Endothelial cell of umbilical vein (primary cell): Measurements from ENCODE around the gene ANO6. TPM values are rescaled to one million over a fixed set of nuclear protein-coding genes. Genes with fewer than 3 reads are reported as not detected.
A peak's percentile ranks its signal among the peaks of the same experiment; 100 is the strongest.

Source experiments
- BruUV-seq: library from RNA; stranded (reverse); fragments of 400-500 nt; replicated peaks from 2 replicates; lab custom pipeline; 2021; lab: Mats Ljungman, UMichigan
- CTCF ChIA-PET: fragments of 300-600, 350-600 bp; sonication (Branson Sonifier 250); formaldehyde crosslinking; loops from one replicate; lab custom pipeline; 2021; ENCODE audit warnings: antibody characterized with exemption, inconsistent platforms; lab: Charles Lee
- POLR2A ChIA-PET: fragments of 300-600, 350-600 bp; sonication (Branson Sonifier 250); formaldehyde crosslinking; loops from one replicate; lab custom pipeline; 2021; ENCODE audit warnings: antibody characterized with exemption, inconsistent platforms; lab: Charles Lee
- DNase-seq: peaks from one replicate; pipeline ENCODE4 v3.0.0-alpha.2; 2011; ENCODE audit warnings: low read depth, low spot score
- FAIRE-seq: peaks from 2 replicates; lab custom pipeline; 2011; peaks lifted over from hg19 to GRCh38; lab: Jason Lieb, UNC
- H2AFZ ChIP-seq: 2 replicates; pipeline ENCODE4 v1.6.0; 2012; ENCODE audit warnings: low read depth, low read length, control low read depth, inconsistent platforms
- H3K27ac ChIP-seq: 2 replicates; pipeline ENCODE4 v1.5.1; 2011; ENCODE audit warnings: low read depth, mild to moderate bottlenecking, control low read depth, low read length, moderate library complexity; ENCODE audit not compliant: insufficient read depth
- H3K27me3 ChIP-seq, 2 experiments: 2 replicates each; pipeline versions ENCODE4 v1.6.0 to v1.6.1; 2011; ENCODE audit warnings: low read length in 2 of 2, mixed read lengths in 1 of 2; ENCODE audit not compliant: control insufficient read depth in 2 of 2, insufficient read depth in 2 of 2
- H3K36me3 ChIP-seq, 2 experiments: 2 replicates in 1 of 2; 3 replicates in 1 of 2; pipeline ENCODE4 v1.5.1; 2011; ENCODE audit warnings: low read length in 2 of 2, mild to moderate bottlenecking in 1 of 2, moderate library complexity in 1 of 2; ENCODE audit not compliant: control insufficient read depth in 2 of 2, insufficient read depth in 2 of 2; ENCODE audit errors: extremely low read depth in 1 of 2
- H3K4me1 ChIP-seq: 3 replicates; pipeline ENCODE4 v1.5.1; 2011; ENCODE audit warnings: mild to moderate bottlenecking, low read length; ENCODE audit not compliant: control insufficient read depth, insufficient read depth; ENCODE audit errors: extremely low read depth
- H3K4me2 ChIP-seq: 2 replicates; pipeline ENCODE4 v1.6.1; 2011; ENCODE audit warnings: low read length, control low read depth, mixed read lengths; ENCODE audit not compliant: insufficient read depth
- H3K4me3 ChIP-seq, 3 experiments: fragments of 200-600 bp in 1 of 3; sonication (generic), shearing (Covaris generic) in 1 of 3; replicated peaks in 1 of 3; 2 replicates each; pipeline ENCODE4 v1.5.1; 2011 to 2016; ENCODE audit warnings: control low read depth in 3 of 3, low read length in 3 of 3, mild to moderate bottlenecking in 2 of 3, inconsistent platforms in 1 of 3, low read depth in 1 of 3, moderate library complexity in 1 of 3; ENCODE audit not compliant: insufficient read depth in 1 of 3
- H3K79me2 ChIP-seq: 2 replicates; pipeline ENCODE4 v1.6.0; 2012; ENCODE audit warnings: low read length, inconsistent platforms; ENCODE audit not compliant: control insufficient read depth, insufficient read depth
- H3K9ac ChIP-seq: replicated peaks from 2 replicates; pipeline ENCODE3; 2011; ENCODE audit warnings: low read length, control low read depth; ENCODE audit not compliant: insufficient read depth; ENCODE audit errors: extremely low read depth
- H3K9me1 ChIP-seq: replicated peaks from 3 replicates; pipeline ENCODE4 v1.6.0; 2011; ENCODE audit warnings: mild to moderate bottlenecking, low read length; ENCODE audit not compliant: control insufficient read depth, insufficient read depth; ENCODE audit errors: extremely low read depth
- H3K9me3 ChIP-seq: replicated peaks from 2 replicates; pipeline ENCODE4 v1.5.1; 2012; ENCODE audit warnings: low read length, inconsistent platforms; ENCODE audit not compliant: control insufficient read depth, insufficient read depth
- H4K20me1 ChIP-seq: replicated peaks from 2 replicates; pipeline ENCODE3; 2011; ENCODE audit warnings: mild to moderate bottlenecking, low read length; ENCODE audit not compliant: control insufficient read depth, insufficient read depth; ENCODE audit errors: extremely low read depth
- EZH2 ChIP-seq: IDR thresholded peaks from 2 replicates; pipeline ENCODE4 v1.6.1; 2012; ENCODE audit warnings: borderline replicate concordance, low read depth, mild to moderate bottlenecking, moderate library complexity, low read length, inconsistent platforms; ENCODE audit not compliant: severe bottlenecking
- FOS ChIP-seq: IDR thresholded peaks from 2 replicates; pipeline ENCODE4 v1.6.1; 2011; ENCODE audit warnings: mild to moderate bottlenecking, low read length, moderate library complexity, borderline replicate concordance; ENCODE audit not compliant: insufficient read depth
- GATA2 ChIP-seq: IDR thresholded peaks from 2 replicates; pipeline ENCODE4 v1.7.0; 2011; ENCODE audit warnings: low read depth, mild to moderate bottlenecking, moderate library complexity, mixed read lengths, low read length; ENCODE audit not compliant: insufficient read length, insufficient read depth
- JUN ChIP-seq: IDR thresholded peaks from 2 replicates; pipeline ENCODE4 v1.6.1; 2011; ENCODE audit warnings: borderline replicate concordance, low read depth; ENCODE audit not compliant: insufficient read length, insufficient read depth
- MYC ChIP-seq: IDR thresholded peaks from one replicate; pipeline ENCODE4 v1.6.1; 2011; ENCODE audit warnings: mild to moderate bottlenecking, low read depth, low read length
- POLR2A ChIP-seq: IDR thresholded peaks from 2 replicates; pipeline ENCODE4 v1.6.1; 2012; ENCODE audit warnings: low read depth, mild to moderate bottlenecking, control low read depth, low read length
- POLR2AphosphoS5 ChIP-seq: IDR thresholded peaks from 2 replicates; pipeline ENCODE4 v1.6.1; 2012; ENCODE audit warnings: low read depth, mild to moderate bottlenecking, control low read depth, low read length, moderate library complexity; ENCODE audit not compliant: insufficient read depth
- dilution Hi-C: fragments of 300-500 bp; cut with MboI; formaldehyde crosslinking; loops from one replicate; pipeline ENCODE4 v1.15.0; 2019; ENCODE audit warnings: low sequenced_read_pairs; ENCODE audit not compliant: extremely low pct_ligation_motif_present
- intact Hi-C: fragments of 100-400 bp; cut with micrococcal nuclease; formaldehyde crosslinking; loops from one replicate; pipeline ENCODE4 v1.10.0; 2022
- polyA plus RNA-seq, 4 experiments: library from polyadenylated mRNA; depleted of rRNA in 3 of 4; stranded (reverse) in 3 of 4; unstranded in 1 of 4; fragments of >200 nt; gene quantifications; 2 replicates each; pipeline versions ENCODE4 v1.2.1 to v1.2.3, GENCODE V29; 2011 to 2012; ENCODE audit warnings: missing spikeins in 1 of 4
- total RNA-seq: library from RNA; stranded (reverse); gene quantifications from 2 replicates; pipeline ENCODE4 v1.2.3, GENCODE V29; 2021
- TF ChIP-seq, protein P1 (sequence below), 2 donors: IDR thresholded peaks; 1 replicate in 1 of 2; 2 replicates in 1 of 2; pipeline ENCODE4 v1.5.1; 2011; ENCODE audit warnings: low read length in 2 of 2, mild to moderate bottlenecking in 2 of 2, moderate library complexity in 2 of 2, control low read depth in 1 of 2, inconsistent platforms in 1 of 2, low read depth in 1 of 2; ENCODE audit not compliant: insufficient read depth in 1 of 2; ENCODE audit errors: extremely low read depth in 1 of 2
- TF ChIP-seq, protein P2 (sequence below): IDR thresholded peaks from 2 replicates; pipeline ENCODE4 v1.6.1; 2011; ENCODE audit not compliant: insufficient read depth, insufficient read length

The ANO6 gene
- total and polyA plus RNA-seq, 2 donors (not counting 3 experiments of a cell fraction or from before 2014, with no cell fraction given) = 21.3 to 67.6 TPM

DNA sequence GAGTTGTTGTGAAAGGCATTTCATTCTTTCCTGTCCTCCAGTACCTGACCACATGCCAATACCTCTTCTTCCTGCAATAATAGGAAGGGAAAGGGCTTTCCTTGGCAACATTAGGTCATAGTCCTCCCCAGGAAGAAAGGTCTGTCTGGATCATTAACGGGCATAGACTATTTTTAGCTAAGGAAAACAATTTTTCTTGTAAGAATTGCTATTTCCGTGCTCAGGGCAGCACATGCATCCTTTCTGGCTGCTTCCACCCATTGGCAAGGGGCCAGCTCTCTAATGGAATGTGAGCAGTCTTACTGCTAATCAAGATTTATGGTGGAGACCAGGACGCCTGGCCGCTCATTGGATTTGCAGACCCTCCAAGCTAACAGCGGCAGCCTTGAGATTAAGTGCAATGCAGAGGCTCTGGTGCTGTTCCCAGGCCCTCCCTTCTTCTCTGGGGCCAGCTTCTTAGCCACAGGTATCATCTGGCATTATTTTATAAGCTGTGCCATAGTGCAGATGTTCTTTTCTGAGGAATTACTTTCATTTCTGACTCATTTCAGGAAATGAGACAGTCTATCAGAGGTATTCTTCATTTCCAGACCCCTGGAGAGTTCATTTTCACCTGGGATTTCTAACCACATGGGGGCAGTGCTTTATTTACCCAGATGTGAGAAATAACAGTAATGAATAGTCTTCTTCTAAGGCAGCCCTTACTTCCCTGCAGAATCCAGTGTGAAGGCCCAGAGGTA lies 52.9 kb downstream of the ANO6 start:
- peak overlapping the region in 1 of 3 experiments; percentile 41 for H3K4me3 ChIP-seq
- dilution Hi-C loops (no loop called here), intact Hi-C loops (loop anchor here (1.0 to 10.0 kb wide), 10 partner anchors 9 to 458 kb away; no protein-coding TSS in a partner anchor)
- CTCF ChIA-PET = interaction anchor here (0.5 to 3.9 kb wide), 38 partner anchors 9 to 458 kb away, joined by 3 to 69 read pairs (median 4); partner anchors contain the start of gene ANO6
- TF ChIP-seq JUN = peak; percentile 85
- TF ChIP-seq POLR2AphosphoS5 = peak; percentile 95
- no peak for TF ChIP-seq EZH2
- TF ChIP-seq, protein P1, sequence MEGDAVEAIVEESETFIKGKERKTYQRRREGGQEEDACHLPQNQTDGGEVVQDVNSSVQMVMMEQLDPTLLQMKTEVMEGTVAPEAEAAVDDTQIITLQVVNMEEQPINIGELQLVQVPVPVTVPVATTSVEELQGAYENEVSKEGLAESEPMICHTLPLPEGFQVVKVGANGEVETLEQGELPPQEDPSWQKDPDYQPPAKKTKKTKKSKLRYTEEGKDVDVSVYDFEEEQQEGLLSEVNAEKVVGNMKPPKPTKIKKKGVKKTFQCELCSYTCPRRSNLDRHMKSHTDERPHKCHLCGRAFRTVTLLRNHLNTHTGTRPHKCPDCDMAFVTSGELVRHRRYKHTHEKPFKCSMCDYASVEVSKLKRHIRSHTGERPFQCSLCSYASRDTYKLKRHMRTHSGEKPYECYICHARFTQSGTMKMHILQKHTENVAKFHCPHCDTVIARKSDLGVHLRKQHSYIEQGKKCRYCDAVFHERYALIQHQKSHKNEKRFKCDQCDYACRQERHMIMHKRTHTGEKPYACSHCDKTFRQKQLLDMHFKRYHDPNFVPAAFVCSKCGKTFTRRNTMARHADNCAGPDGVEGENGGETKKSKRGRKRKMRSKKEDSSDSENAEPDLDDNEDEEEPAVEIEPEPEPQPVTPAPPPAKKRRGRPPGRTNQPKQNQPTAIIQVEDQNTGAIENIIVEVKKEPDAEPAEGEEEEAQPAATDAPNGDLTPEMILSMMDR (IDR thresholded peaks at IDR 0.05; ENCODE audit: extremely low read depth in 1 of 2, insufficient read depth in 1 of 2, low read depth in 1 of 2, low read length in 2 of 2) = peak; percentile 41 to 63
- peak; percentile 77 for TF ChIP-seq GATA2
- TF ChIP-seq FOS = peak; percentile 65
- peak; percentile 36 for TF ChIP-seq POLR2A
- no peak for TF ChIP-seq MYC
- TF ChIP-seq, protein P2, sequence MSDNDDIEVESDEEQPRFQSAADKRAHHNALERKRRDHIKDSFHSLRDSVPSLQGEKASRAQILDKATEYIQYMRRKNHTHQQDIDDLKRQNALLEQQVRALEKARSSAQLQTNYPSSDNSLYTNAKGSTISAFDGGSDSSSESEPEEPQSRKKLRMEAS = peak; percentile 46
- H3K27me3 ChIP-seq = no peaks in the 10 kb centered on the region
- TSS peak; percentile 6 for BruUV-seq
- FAIRE-seq (peak; percentile 94), DNase-seq (peak; percentile 99)
- H3K4me2 ChIP-seq = peak overlapping the region; percentile 86
- peaks cover 42% of the 10 kb centered on the region for H3K79me2 ChIP-seq
- peak overlapping the region; percentile 76 for H3K9ac ChIP-seq
- H3K9me3 ChIP-seq = no peaks in the 10 kb centered on the region
- no peaks in the 10 kb centered on the region for H3K9me1 ChIP-seq
- no peaks in the 10 kb centered on the region for H3K36me3 ChIP-seq
- H3K27ac ChIP-seq = peak overlapping the region; percentile 93
- POLR2A ChIA-PET = interaction anchor here (0.6 to 1.5 kb wide), 5 partner anchors 9 to 53 kb away, joined by 3 to 7 read pairs (median 5); partner anchors contain the start of gene ANO6
- no peaks in the 10 kb centered on the region for H4K20me1 ChIP-seq
- H3K4me1 ChIP-seq = peaks cover 44% of the 10 kb centered on the region
- H2AFZ ChIP-seq = no peak overlapping the region
